OCI-LY1 (cell line): ENCODE measurements around the gene AGPAT3.

Experiments used
- H2AFZ ChIP-seq: fragments of 200-600 bp; sonication (generic), shearing (Covaris generic); 2 replicates; pipeline ENCODE4 v1.6.0; 2014; ENCODE audit warnings: antibody characterized with exemption, mild to moderate bottlenecking, low read length
- H3F3A ChIP-seq: fragments of 200-600 bp; sonication (generic), shearing (Covaris generic); 2 replicates; pipeline ENCODE4 v1.6.0; 2014; ENCODE audit warnings: mild to moderate bottlenecking, antibody characterized with exemption, low read length, moderate library complexity; ENCODE audit not compliant: insufficient read depth
- H3K27ac ChIP-seq: fragments of 200-600 bp; sonication (generic); 2 replicates; pipeline ENCODE4 v1.5.1; 2014; ENCODE audit warnings: low read length, mixed run types, mild to moderate bottlenecking, low read depth; ENCODE audit not compliant: poor library complexity, severe bottlenecking
- H3K27me3 ChIP-seq: fragments of 200-600 bp; sonication (generic); 2 replicates; pipeline ENCODE4 v1.6.0; 2014; ENCODE audit warnings: antibody characterized with exemption, mild to moderate bottlenecking, low read length, moderate library complexity; ENCODE audit not compliant: insufficient read depth
- H3K36me3 ChIP-seq: fragments of 200-600 bp; sonication (generic); 2 replicates; pipeline ENCODE4 v1.6.1; 2014; ENCODE audit warnings: mild to moderate bottlenecking, antibody characterized with exemption, low read length, moderate library complexity, mixed read lengths; ENCODE audit not compliant: insufficient read depth
- H3K4me1 ChIP-seq: fragments of 200-600 bp; sonication (generic); 2 replicates; pipeline ENCODE4 v1.5.1; 2014; ENCODE audit warnings: mild to moderate bottlenecking, low read length, moderate library complexity; ENCODE audit not compliant: insufficient read depth, severe bottlenecking
- H3K4me2 ChIP-seq: fragments of 200-600 bp; sonication (generic), shearing (Covaris generic); 2 replicates; pipeline ENCODE4 v1.6.1; 2014; ENCODE audit warnings: low read length
- H3K4me3 ChIP-seq: fragments of 200-600 bp; sonication (generic); 2 replicates; pipeline ENCODE4 v1.5.1; 2014; ENCODE audit warnings: low read length, low read depth, mild to moderate bottlenecking, mixed read lengths; ENCODE audit not compliant: poor library complexity, severe bottlenecking
- H3K79me2 ChIP-seq: fragments of 200-600 bp; shearing (Covaris generic); 2 replicates; pipeline ENCODE4 v1.6.1; 2016; ENCODE audit warnings: mixed run types, low read length, mixed read lengths; ENCODE audit not compliant: insufficient read depth
- H3K9ac ChIP-seq: fragments of 200-600 bp; sonication (generic), shearing (Covaris generic); 2 replicates; pipeline ENCODE4 v1.6.1; 2014; ENCODE audit warnings: mild to moderate bottlenecking, low read length, mixed read lengths
- H3K9me2 ChIP-seq: fragments of 200-600 bp; sonication (generic), shearing (Covaris generic); 2 replicates; pipeline ENCODE4 v1.6.1; 2014; ENCODE audit warnings: low read depth, mild to moderate bottlenecking, low read length, mixed read lengths
- H3K9me3 ChIP-seq: fragments of 200-600 bp; shearing (Covaris generic); 2 replicates; pipeline ENCODE4 v1.6.1; 2014; ENCODE audit warnings: low read length, mixed read lengths
- H4K20me1 ChIP-seq: fragments of 200-600 bp; sonication (generic), shearing (Covaris generic); 2 replicates; pipeline ENCODE4 v1.6.0; 2016; ENCODE audit warnings: mild to moderate bottlenecking, low read length; ENCODE audit not compliant: insufficient read depth
- EZH2 ChIP-seq: fragments of 200-600 bp; sonication (generic), shearing (Covaris generic); IDR thresholded peaks from 2 replicates; pipeline ENCODE4 v1.8.0; 2017; ENCODE audit warnings: borderline replicate concordance, mixed run types, mild to moderate bottlenecking, antibody characterized with exemption, low read length, moderate library complexity, mixed read lengths
- TF ChIP-seq, protein P1 (sequence below): fragments of 200-600 bp; sonication (generic), shearing (Covaris generic); IDR thresholded peaks from 2 replicates; pipeline ENCODE4 v1.5.1; 2017; ENCODE audit warnings: mild to moderate bottlenecking, antibody characterized with exemption, low read length, moderate library complexity, mixed read lengths

The AGPAT3 gene

DNA sequence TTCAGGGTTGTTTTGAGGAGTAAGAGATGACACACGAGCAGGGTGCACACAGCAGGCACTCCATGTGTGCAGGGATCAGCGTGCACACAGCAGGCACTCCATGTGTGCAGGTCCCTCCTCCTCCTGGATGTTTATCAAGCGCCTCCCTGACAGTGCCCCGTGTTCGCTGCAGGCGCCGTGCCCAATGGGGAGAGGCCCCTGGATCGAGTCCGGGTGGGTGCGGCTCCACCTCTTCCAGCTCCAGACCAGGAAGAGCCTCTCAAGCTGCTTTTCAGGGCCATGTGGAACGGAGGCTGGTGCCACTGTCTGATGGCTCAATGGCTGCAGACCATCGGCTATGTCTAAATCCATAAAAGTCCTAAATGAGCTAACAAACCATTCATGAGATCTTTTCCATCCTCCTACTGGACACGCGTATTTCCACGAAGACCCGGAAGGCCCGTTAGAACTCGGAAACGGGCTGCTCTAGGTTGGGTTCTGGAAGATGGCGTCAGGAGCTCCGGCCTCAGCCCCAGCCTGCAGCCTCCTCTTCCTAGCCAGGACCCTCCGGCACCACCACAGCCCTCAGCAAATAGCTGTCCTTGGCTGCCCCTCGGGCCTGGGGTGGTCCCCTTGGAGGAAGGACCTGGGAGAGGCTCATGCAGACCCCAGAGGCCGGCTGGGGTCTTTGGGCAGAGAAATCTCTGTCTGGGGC, 39.6 kb upstream of the AGPAT3 start:
- peaks cover 11% of the 10 kb centered on the region for H3K27me3 ChIP-seq
- no peaks in the 10 kb centered on the region for H3K9me2 ChIP-seq
- no peaks in the 10 kb centered on the region for H3K9me3 ChIP-seq
- TF ChIP-seq EZH2 = no peak
- TF ChIP-seq, protein P1, sequence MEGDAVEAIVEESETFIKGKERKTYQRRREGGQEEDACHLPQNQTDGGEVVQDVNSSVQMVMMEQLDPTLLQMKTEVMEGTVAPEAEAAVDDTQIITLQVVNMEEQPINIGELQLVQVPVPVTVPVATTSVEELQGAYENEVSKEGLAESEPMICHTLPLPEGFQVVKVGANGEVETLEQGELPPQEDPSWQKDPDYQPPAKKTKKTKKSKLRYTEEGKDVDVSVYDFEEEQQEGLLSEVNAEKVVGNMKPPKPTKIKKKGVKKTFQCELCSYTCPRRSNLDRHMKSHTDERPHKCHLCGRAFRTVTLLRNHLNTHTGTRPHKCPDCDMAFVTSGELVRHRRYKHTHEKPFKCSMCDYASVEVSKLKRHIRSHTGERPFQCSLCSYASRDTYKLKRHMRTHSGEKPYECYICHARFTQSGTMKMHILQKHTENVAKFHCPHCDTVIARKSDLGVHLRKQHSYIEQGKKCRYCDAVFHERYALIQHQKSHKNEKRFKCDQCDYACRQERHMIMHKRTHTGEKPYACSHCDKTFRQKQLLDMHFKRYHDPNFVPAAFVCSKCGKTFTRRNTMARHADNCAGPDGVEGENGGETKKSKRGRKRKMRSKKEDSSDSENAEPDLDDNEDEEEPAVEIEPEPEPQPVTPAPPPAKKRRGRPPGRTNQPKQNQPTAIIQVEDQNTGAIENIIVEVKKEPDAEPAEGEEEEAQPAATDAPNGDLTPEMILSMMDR = no peak
- no peak overlapping the region for H3K4me2 ChIP-seq
- H3K36me3 ChIP-seq = no peaks in the 10 kb centered on the region; the same call in 1 of the 2 replicates
- H3K79me2 ChIP-seq = no peaks in the 10 kb centered on the region
- no peak overlapping the region for H3K9ac ChIP-seq
- H3K4me1 ChIP-seq = no peaks in the 10 kb centered on the region
- H4K20me1 ChIP-seq = no peaks in the 10 kb centered on the region
- no peak overlapping the region for H3K27ac ChIP-seq
- no peaks in the 10 kb centered on the region for H3F3A ChIP-seq
- H3K4me3 ChIP-seq = no peak overlapping the region
- H2AFZ ChIP-seq = no peak overlapping the region

DNA sequence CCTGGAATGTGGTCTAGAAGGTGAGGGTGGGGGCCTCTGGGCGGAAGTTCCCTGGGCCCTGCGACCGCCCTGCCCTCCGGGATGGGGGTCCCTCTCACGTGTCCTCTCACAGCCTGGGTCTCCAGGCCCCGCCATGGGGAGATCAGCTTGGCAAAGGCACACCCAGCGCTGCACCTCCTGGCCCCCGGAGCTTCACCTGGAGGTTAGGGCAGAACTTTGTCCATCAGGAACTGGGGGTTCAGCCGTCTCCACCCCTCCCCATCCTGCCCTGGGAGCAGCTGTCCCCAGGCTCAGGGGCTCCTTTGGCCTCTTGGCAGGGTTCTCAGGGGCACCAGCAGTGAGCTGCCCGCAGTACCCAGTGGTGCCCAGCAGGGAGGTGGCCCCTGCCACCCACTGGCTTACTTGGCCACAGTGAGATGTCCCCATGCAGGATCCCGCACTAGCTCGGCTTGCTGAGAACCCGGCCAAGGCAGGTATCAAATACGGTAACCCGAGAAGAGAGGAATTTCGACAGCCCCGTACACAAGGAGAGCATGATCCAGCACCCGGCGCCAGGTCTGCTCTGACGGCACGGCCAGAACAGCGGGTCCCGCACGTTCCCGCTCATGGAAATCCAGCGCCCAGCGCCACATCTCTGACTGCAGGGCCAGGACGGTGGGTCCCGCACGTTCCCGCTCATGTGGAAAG, 38.9 kb upstream of the AGPAT3 start:
- TF ChIP-seq, protein P1 = no peak
- no peak for TF ChIP-seq EZH2
- H2AFZ ChIP-seq = no peak overlapping the region
- no peak overlapping the region for H3K27ac ChIP-seq
- no peaks in the 10 kb centered on the region for H3K9me3 ChIP-seq
- no peaks in the 10 kb centered on the region for H3K4me1 ChIP-seq
- no peaks in the 10 kb centered on the region; the same call in 1 of the 2 replicates for H3K36me3 ChIP-seq
- H3K79me2 ChIP-seq = no peaks in the 10 kb centered on the region
- no peaks in the 10 kb centered on the region for H3K9me2 ChIP-seq
- H3F3A ChIP-seq = no peaks in the 10 kb centered on the region
- H3K4me2 ChIP-seq = no peak overlapping the region
- H3K4me3 ChIP-seq = no peak overlapping the region
- H4K20me1 ChIP-seq = no peaks in the 10 kb centered on the region
- H3K9ac ChIP-seq = no peak overlapping the region
- peaks cover 11% of the 10 kb centered on the region for H3K27me3 ChIP-seq

DNA sequence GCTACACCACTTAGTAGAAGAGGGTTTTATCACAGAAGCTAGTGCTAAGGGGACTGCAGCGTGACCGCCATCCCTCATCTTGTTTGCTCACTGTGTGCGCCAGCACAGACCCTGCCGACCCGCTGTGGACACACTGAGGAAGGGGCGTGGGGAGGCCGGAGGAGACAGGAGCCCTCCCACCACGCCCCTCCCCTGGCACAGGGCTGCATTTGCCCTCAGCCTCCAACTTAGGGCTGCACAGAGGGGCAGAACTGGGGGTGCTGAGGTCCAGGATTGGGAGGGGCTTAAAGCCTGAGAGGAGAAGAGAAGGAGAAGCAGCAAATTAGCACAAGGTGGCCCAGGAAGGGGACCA, 38.4 kb upstream of the AGPAT3 start:
- H3K36me3 ChIP-seq = no peaks in the 10 kb centered on the region; the same call in 1 of the 2 replicates
- no peaks in the 10 kb centered on the region for H3K4me1 ChIP-seq
- H3K9me3 ChIP-seq = no peaks in the 10 kb centered on the region
- H3F3A ChIP-seq = no peaks in the 10 kb centered on the region
- no peak overlapping the region for H3K4me3 ChIP-seq
- no peak overlapping the region for H3K27ac ChIP-seq
- no peaks in the 10 kb centered on the region for H3K79me2 ChIP-seq
- no peak for TF ChIP-seq EZH2
- TF ChIP-seq, protein P1 = no peak
- H2AFZ ChIP-seq = no peak overlapping the region
- no peaks in the 10 kb centered on the region for H4K20me1 ChIP-seq
- H3K9ac ChIP-seq = no peak overlapping the region
- peaks cover 11% of the 10 kb centered on the region for H3K27me3 ChIP-seq
- H3K9me2 ChIP-seq = no peaks in the 10 kb centered on the region
- no peak overlapping the region for H3K4me2 ChIP-seq
